C4-2B (cell line): Measurements from ENCODE around the gene ARHGEF16.

Source experiments
- ZFX ChIP-seq: fragments of 450-650 bp; IDR thresholded peaks from 2 replicates; pipeline ENCODE4 v1.6.1; 2017
- TF ChIP-seq, protein P1 (sequence below): fragments of 450-650 bp; conservative IDR thresholded peaks from 2 replicates; pipeline ENCODE4 v1.5.1; 2017; ENCODE audit warnings: mild to moderate bottlenecking

DNA sequence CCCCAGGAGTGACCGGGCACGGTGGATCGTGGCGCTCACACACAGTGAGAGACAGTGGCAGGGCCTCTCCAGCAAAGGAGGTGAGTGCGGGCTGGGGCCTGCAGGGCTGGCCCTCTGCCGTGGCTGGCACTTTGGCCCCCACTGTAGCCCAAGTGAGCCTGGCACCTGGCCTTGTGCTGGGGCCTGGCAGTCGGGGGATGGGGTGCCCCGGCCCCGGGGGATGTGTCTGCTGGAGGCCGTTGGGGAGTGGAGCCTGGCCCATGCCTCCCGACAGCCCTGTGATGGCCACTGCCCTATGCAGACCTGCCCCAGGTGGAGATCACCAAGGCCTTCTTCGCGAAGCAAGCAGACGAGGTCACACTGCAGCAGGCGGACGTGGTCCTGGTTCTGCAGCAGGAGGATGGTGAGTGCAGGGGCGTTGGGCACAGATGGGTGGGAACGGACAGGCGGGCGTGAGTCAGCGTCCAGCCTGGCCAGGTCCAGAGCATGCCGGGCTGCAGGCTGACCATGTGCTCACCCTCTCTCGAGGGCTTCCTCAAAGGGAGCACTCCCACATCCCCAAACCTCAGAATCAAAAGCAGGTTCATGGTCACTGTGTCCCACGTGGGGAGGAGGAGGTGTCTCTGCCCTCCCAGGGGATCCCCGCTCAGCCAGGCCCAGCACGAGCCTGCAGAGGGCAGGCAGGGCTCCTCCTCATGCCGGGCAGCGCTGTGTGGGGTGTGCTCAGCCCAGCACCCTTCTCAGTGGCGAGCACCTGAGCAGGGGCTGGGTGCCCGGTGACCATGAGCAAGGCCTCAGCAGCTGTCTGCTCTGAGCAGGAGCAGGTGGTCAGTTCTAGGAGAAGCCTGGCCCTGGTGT is 25.3 kb downstream of the ARHGEF16 start:
- TF ChIP-seq, protein P1, sequence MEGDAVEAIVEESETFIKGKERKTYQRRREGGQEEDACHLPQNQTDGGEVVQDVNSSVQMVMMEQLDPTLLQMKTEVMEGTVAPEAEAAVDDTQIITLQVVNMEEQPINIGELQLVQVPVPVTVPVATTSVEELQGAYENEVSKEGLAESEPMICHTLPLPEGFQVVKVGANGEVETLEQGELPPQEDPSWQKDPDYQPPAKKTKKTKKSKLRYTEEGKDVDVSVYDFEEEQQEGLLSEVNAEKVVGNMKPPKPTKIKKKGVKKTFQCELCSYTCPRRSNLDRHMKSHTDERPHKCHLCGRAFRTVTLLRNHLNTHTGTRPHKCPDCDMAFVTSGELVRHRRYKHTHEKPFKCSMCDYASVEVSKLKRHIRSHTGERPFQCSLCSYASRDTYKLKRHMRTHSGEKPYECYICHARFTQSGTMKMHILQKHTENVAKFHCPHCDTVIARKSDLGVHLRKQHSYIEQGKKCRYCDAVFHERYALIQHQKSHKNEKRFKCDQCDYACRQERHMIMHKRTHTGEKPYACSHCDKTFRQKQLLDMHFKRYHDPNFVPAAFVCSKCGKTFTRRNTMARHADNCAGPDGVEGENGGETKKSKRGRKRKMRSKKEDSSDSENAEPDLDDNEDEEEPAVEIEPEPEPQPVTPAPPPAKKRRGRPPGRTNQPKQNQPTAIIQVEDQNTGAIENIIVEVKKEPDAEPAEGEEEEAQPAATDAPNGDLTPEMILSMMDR, result no peak
- no peak for TF ChIP-seq ZFX
